ENCODE data around the gene KCNG2. TPM values are rescaled to one million over a fixed set of nuclear protein-coding genes. Genes with fewer than 3 reads are reported as not detected.

KCNG2 gene
- total and polyA plus RNA-seq, 2 experiments from 2014 or later: not detected

DNA sequence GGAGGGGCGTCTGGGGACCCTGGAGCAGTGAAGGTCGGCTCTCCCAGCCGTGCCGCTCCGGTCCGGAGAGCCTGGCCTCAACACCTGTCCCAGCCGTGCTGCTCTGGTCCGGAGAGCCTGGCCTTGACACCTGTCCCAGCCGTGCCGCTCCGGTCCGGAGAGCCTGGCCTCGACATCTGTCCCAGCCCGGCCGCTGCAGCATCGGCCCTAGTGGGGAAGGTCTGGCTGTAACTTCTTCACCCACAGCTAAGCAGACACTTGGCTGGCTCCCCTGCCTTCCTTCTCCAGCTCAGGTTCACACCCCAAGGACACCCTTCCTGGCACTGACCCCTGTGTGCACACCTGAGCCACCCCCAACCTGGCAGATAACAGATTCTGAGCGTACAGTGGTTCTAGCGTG, 4.6 kb downstream of the KCNG2 start:
- H4K20me1 ChIP-seq (ENCODE audit: insufficient read depth, poor library complexity, severe bottlenecking): no peaks in the 10 kb centered on the region
- no peak overlapping the region for H2AFZ ChIP-seq
- no peak overlapping the region for H3K4me3 ChIP-seq
- DNase-seq (ENCODE audit: low spot score): no peak
- 97% methylated on average over 18 of the region's 18 CpGs for WGBS (ENCODE audit: low lambda C conversion rate, missing lambda C conversion rate)
- H3K27ac ChIP-seq: no peak overlapping the region
- H3K27me3 ChIP-seq: peaks cover 22% of the 10 kb centered on the region
- no peak overlapping the region for H3K4me2 ChIP-seq
- TF ChIP-seq EZH2 (IDR thresholded peaks at IDR 0.05; ENCODE audit: borderline replicate concordance): no peak
- TF ChIP-seq, protein P1, sequence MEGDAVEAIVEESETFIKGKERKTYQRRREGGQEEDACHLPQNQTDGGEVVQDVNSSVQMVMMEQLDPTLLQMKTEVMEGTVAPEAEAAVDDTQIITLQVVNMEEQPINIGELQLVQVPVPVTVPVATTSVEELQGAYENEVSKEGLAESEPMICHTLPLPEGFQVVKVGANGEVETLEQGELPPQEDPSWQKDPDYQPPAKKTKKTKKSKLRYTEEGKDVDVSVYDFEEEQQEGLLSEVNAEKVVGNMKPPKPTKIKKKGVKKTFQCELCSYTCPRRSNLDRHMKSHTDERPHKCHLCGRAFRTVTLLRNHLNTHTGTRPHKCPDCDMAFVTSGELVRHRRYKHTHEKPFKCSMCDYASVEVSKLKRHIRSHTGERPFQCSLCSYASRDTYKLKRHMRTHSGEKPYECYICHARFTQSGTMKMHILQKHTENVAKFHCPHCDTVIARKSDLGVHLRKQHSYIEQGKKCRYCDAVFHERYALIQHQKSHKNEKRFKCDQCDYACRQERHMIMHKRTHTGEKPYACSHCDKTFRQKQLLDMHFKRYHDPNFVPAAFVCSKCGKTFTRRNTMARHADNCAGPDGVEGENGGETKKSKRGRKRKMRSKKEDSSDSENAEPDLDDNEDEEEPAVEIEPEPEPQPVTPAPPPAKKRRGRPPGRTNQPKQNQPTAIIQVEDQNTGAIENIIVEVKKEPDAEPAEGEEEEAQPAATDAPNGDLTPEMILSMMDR (IDR thresholded peaks at IDR 0.05; ENCODE audit: poor library complexity): no peak
- no peak for TF ChIP-seq EZH2phosphoT487 (IDR thresholded peaks at IDR 0.05; ENCODE audit: low read depth, severe bottlenecking, unreplicated experiment)
- no peaks in the 10 kb centered on the region for H3K79me2 ChIP-seq
- H3K9me2 ChIP-seq (replicated peaks; ENCODE audit: insufficient read depth): no peaks in the 10 kb centered on the region
- peaks cover 9% of the 10 kb centered on the region for H3K4me1 ChIP-seq (ENCODE audit: insufficient read depth)
- no peaks in the 10 kb centered on the region for H3K9me3 ChIP-seq (ENCODE audit: low read depth)
- no peaks in the 10 kb centered on the region for H3K36me3 ChIP-seq (replicated peaks; ENCODE audit: insufficient read depth, low read depth)

DNA sequence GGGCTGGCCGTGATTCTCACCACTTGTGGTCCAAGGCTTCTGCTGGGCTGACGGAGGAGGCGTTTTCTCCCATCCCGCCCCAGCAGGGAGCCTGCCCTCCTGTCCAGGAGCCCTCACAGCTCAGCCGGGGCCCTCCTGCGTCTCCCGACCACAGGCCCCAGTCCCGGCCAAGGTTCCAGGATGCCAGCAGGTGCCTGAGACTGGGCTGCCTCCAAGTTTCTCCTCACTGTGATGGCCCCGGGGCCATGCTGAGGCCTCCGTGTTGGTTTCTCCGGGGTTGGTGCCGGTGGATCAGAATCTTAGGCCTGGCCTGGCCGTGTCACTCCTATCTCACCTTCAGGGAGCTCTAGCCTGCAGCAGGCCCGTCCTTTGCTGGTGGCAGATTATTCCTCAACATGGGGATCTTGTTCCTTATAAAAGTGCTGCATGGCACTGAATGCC, 5.9 kb downstream of the KCNG2 start:
- no peaks in the 10 kb centered on the region for H3K9me3 ChIP-seq (ENCODE audit: low read depth)
- H4K20me1 ChIP-seq (ENCODE audit: insufficient read depth, poor library complexity, severe bottlenecking): no peaks in the 10 kb centered on the region
- no peak overlapping the region for H3K4me2 ChIP-seq
- WGBS (ENCODE audit: low lambda C conversion rate, missing lambda C conversion rate): 89% methylated on average over 14 of the region's 14 CpGs
- H3K79me2 ChIP-seq: no peaks in the 10 kb centered on the region
- H3K4me3 ChIP-seq: no peak overlapping the region
- H3K9me2 ChIP-seq (replicated peaks; ENCODE audit: insufficient read depth): no peaks in the 10 kb centered on the region
- H3K36me3 ChIP-seq (replicated peaks; ENCODE audit: insufficient read depth, low read depth): no peaks in the 10 kb centered on the region
- no peak overlapping the region for H3K27ac ChIP-seq
- peaks cover 6% of the 10 kb centered on the region for H3K4me1 ChIP-seq (ENCODE audit: insufficient read depth)
- TF ChIP-seq EZH2phosphoT487 (IDR thresholded peaks at IDR 0.05; ENCODE audit: low read depth, severe bottlenecking, unreplicated experiment): no peak
- no peak for TF ChIP-seq EZH2 (IDR thresholded peaks at IDR 0.05; ENCODE audit: borderline replicate concordance)
- TF ChIP-seq, protein P1 (IDR thresholded peaks at IDR 0.05; ENCODE audit: poor library complexity): no peak
- H2AFZ ChIP-seq: no peak overlapping the region
- H3K27me3 ChIP-seq: peaks cover 14% of the 10 kb centered on the region
- no peak for DNase-seq (ENCODE audit: low spot score)

DNA sequence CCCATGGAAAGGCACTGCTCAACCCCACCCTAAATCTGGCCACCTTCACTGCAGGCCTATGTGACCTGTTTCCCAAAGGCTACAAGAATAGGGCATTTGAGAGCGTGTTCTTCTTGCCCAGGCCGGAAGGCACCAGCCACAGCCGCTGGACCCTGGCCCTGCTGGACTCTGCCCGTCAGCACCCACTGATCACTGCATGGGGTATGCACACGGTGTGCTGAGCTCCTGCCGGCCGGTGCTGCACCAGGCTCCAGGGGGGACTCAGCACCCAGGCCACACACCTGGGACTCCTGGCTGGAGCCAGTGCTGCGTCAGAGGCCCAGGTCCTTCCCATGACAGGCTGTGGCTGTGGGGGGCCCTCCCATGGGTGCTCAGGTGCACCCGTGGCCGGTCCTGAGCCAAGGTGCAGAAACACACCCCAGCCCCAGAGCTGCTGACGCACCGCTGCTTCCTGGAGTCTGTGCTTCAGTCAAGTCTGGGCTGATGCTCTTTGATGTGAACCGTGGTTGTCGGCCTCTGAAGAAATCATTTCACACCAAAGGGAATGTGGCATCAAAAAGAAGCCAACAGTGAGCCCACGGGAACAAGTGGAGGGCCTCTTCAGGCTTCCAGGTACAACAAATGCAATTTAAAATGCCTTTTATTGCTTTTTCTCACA, 6.5 kb downstream of the KCNG2 start:
- WGBS (ENCODE audit: low lambda C conversion rate, missing lambda C conversion rate): 91% methylated on average over 15 of the region's 15 CpGs
- TF ChIP-seq, protein P1 (IDR thresholded peaks at IDR 0.05; ENCODE audit: poor library complexity): no peak
- TF ChIP-seq EZH2 (IDR thresholded peaks at IDR 0.05; ENCODE audit: borderline replicate concordance) (no peak), EZH2phosphoT487 (IDR thresholded peaks at IDR 0.05; ENCODE audit: low read depth, severe bottlenecking, unreplicated experiment) (no peak)
- H3K36me3 ChIP-seq (replicated peaks; ENCODE audit: insufficient read depth, low read depth): no peaks in the 10 kb centered on the region

More for the DNA sequence above, 6.5 kb downstream of the KCNG2 start:
- no peak for DNase-seq (ENCODE audit: low spot score)
- no peak overlapping the region for H3K4me2 ChIP-seq
- no peaks in the 10 kb centered on the region for H3K9me2 ChIP-seq (replicated peaks; ENCODE audit: insufficient read depth)
- no peaks in the 10 kb centered on the region for H3K9me3 ChIP-seq (ENCODE audit: low read depth)
- no peaks in the 10 kb centered on the region for H4K20me1 ChIP-seq (ENCODE audit: insufficient read depth, poor library complexity, severe bottlenecking)
- peaks cover 8% of the 10 kb centered on the region for H3K27me3 ChIP-seq
- no peaks in the 10 kb centered on the region for H3K79me2 ChIP-seq
- H3K4me1 ChIP-seq (ENCODE audit: insufficient read depth): no peaks in the 10 kb centered on the region
- no peak overlapping the region for H3K4me3 ChIP-seq
- no peak overlapping the region for H2AFZ ChIP-seq
- no peak overlapping the region for H3K27ac ChIP-seq
